ENCODE data around the gene IFNL3.

GRCh38 chr19:39230096-39230764 is 14.6 kb downstream of the IFNL3 start:
- TF ChIP-seq ZNF350 (CRISPR knock-in tag; IDR thresholded peaks at IDR 0.05; ENCODE audit: borderline replicate concordance, low read depth) (no peak), MXD4 (CRISPR knock-in tag; IDR thresholded peaks at IDR 0.05) (no peak), POLR2A (IDR thresholded peaks at IDR 0.05; ENCODE audit: insufficient read depth in 1 of 2, low read depth in 2 of 2, low read length in 2 of 2) (no peak), ZNF709 (CRISPR knock-in tag; IDR thresholded peaks at IDR 0.05) (no peak), HOXA7 (CRISPR knock-in tag; IDR thresholded peaks at IDR 0.05) (no peak)
